ENCODE measurements around the gene TCF7L1.

DNA sequence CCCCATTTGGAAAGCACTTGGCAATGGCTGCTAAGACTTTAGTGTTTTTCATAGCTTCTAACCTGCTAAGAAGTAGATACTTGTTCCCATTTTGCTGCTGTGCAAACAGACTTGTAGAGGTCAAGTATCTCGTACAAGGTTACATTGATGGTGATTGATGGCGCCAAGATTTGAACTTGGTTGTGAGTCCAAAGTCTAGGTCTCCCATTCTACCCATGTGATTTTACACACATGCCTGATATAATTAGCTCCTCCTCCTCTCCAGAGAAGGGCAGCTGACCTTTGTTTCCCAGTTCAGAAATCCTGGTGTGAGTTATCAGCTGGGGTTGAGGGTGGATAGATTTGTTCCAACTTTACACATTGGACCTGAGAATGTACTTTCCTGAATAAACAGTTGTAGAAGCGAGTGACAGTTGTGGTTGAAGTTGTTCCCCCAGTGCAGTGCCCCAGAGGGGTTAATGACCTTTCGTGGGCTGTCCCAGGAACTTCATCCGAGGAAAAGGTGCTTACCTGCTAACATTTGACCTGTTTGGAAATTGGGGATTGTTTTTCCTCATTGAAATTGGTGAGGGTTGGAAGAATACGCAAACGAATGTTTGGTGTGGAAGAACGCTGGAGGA, 10.4 kb downstream of the TCF7L1 start:
- TF ChIP-seq, protein P1, sequence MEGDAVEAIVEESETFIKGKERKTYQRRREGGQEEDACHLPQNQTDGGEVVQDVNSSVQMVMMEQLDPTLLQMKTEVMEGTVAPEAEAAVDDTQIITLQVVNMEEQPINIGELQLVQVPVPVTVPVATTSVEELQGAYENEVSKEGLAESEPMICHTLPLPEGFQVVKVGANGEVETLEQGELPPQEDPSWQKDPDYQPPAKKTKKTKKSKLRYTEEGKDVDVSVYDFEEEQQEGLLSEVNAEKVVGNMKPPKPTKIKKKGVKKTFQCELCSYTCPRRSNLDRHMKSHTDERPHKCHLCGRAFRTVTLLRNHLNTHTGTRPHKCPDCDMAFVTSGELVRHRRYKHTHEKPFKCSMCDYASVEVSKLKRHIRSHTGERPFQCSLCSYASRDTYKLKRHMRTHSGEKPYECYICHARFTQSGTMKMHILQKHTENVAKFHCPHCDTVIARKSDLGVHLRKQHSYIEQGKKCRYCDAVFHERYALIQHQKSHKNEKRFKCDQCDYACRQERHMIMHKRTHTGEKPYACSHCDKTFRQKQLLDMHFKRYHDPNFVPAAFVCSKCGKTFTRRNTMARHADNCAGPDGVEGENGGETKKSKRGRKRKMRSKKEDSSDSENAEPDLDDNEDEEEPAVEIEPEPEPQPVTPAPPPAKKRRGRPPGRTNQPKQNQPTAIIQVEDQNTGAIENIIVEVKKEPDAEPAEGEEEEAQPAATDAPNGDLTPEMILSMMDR (IDR thresholded peaks at IDR 0.05) = no peak
- no peak for TF ChIP-seq POLR2A (IDR thresholded peaks at IDR 0.05)

Data from uterus (tissue), 2 donors.